OCI-LY1 (cell line): Measurements from ENCODE around the gene SLC31A2.

Experiments used
- H2AFZ ChIP-seq: fragments of 200-600 bp; sonication (generic), shearing (Covaris generic); 2 replicates; pipeline ENCODE4 v1.6.0; 2014; ENCODE audit warnings: antibody characterized with exemption, mild to moderate bottlenecking, low read length
- H3F3A ChIP-seq: fragments of 200-600 bp; sonication (generic), shearing (Covaris generic); 2 replicates; pipeline ENCODE4 v1.6.0; 2014; ENCODE audit warnings: mild to moderate bottlenecking, antibody characterized with exemption, low read length, moderate library complexity; ENCODE audit not compliant: insufficient read depth
- H3K27ac ChIP-seq: fragments of 200-600 bp; sonication (generic); 2 replicates; pipeline ENCODE4 v1.5.1; 2014; ENCODE audit warnings: low read length, mixed run types, mild to moderate bottlenecking, low read depth; ENCODE audit not compliant: poor library complexity, severe bottlenecking
- H3K27me3 ChIP-seq: fragments of 200-600 bp; sonication (generic); 2 replicates; pipeline ENCODE4 v1.6.0; 2014; ENCODE audit warnings: antibody characterized with exemption, mild to moderate bottlenecking, low read length, moderate library complexity; ENCODE audit not compliant: insufficient read depth
- H3K36me3 ChIP-seq: fragments of 200-600 bp; sonication (generic); 2 replicates; pipeline ENCODE4 v1.6.1; 2014; ENCODE audit warnings: mild to moderate bottlenecking, antibody characterized with exemption, low read length, moderate library complexity, mixed read lengths; ENCODE audit not compliant: insufficient read depth
- H3K4me1 ChIP-seq: fragments of 200-600 bp; sonication (generic); 2 replicates; pipeline ENCODE4 v1.5.1; 2014; ENCODE audit warnings: mild to moderate bottlenecking, low read length, moderate library complexity; ENCODE audit not compliant: insufficient read depth, severe bottlenecking
- H3K4me2 ChIP-seq: fragments of 200-600 bp; sonication (generic), shearing (Covaris generic); 2 replicates; pipeline ENCODE4 v1.6.1; 2014; ENCODE audit warnings: low read length
- H3K4me3 ChIP-seq: fragments of 200-600 bp; sonication (generic); 2 replicates; pipeline ENCODE4 v1.5.1; 2014; ENCODE audit warnings: low read length, low read depth, mild to moderate bottlenecking, mixed read lengths; ENCODE audit not compliant: poor library complexity, severe bottlenecking
- H3K79me2 ChIP-seq: fragments of 200-600 bp; shearing (Covaris generic); 2 replicates; pipeline ENCODE4 v1.6.1; 2016; ENCODE audit warnings: mixed run types, low read length, mixed read lengths; ENCODE audit not compliant: insufficient read depth
- H3K9ac ChIP-seq: fragments of 200-600 bp; sonication (generic), shearing (Covaris generic); 2 replicates; pipeline ENCODE4 v1.6.1; 2014; ENCODE audit warnings: mild to moderate bottlenecking, low read length, mixed read lengths
- H3K9me2 ChIP-seq: fragments of 200-600 bp; sonication (generic), shearing (Covaris generic); 2 replicates; pipeline ENCODE4 v1.6.1; 2014; ENCODE audit warnings: low read depth, mild to moderate bottlenecking, low read length, mixed read lengths
- H3K9me3 ChIP-seq: fragments of 200-600 bp; shearing (Covaris generic); 2 replicates; pipeline ENCODE4 v1.6.1; 2014; ENCODE audit warnings: low read length, mixed read lengths
- H4K20me1 ChIP-seq: fragments of 200-600 bp; sonication (generic), shearing (Covaris generic); 2 replicates; pipeline ENCODE4 v1.6.0; 2016; ENCODE audit warnings: mild to moderate bottlenecking, low read length; ENCODE audit not compliant: insufficient read depth
- EZH2 ChIP-seq: fragments of 200-600 bp; sonication (generic), shearing (Covaris generic); IDR thresholded peaks from 2 replicates; pipeline ENCODE4 v1.8.0; 2017; ENCODE audit warnings: borderline replicate concordance, mixed run types, mild to moderate bottlenecking, antibody characterized with exemption, low read length, moderate library complexity, mixed read lengths
- TF ChIP-seq, protein P1 (sequence below): fragments of 200-600 bp; sonication (generic), shearing (Covaris generic); IDR thresholded peaks from 2 replicates; pipeline ENCODE4 v1.5.1; 2017; ENCODE audit warnings: mild to moderate bottlenecking, antibody characterized with exemption, low read length, moderate library complexity, mixed read lengths

The SLC31A2 gene

DNA sequence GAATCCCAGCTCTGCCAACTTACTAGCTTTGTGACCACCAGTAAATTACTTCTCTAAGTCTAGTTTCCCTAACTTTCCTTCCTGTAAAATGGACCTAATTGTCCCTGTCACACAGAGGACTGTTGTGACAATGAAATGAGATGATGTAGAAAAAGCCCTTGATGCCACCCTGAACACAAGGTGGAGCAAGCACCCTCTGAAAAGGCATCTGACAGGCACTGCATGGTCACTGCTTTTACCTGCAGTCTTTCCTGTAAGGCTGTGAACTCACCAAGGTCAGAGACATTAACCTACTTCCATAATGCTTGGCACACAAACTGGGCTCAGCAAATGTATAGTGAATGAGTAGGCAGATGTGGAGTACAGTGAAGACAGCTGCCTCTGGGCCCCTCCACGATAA, 6.1 kb downstream of the SLC31A2 start:
- Histone ChIP-seq H3K79me2 (no peaks in the 10 kb centered on the region), H3K9ac (no peak overlapping the region), H3K9me3 (no peaks in the 10 kb centered on the region), H3F3A (no peaks in the 10 kb centered on the region), H3K36me3 (peaks cover 15% of the 10 kb centered on the region), H3K27me3 (no peaks in the 10 kb centered on the region), H3K4me1 (no peaks in the 10 kb centered on the region), H3K9me2 (no peaks in the 10 kb centered on the region), H4K20me1 (no peaks in the 10 kb centered on the region), H3K27ac (no peak overlapping the region), H3K4me2 (no peak overlapping the region), H2AFZ (no peak overlapping the region), H3K4me3 (no peak overlapping the region)
- no peak for TF ChIP-seq EZH2
- TF ChIP-seq, protein P1, sequence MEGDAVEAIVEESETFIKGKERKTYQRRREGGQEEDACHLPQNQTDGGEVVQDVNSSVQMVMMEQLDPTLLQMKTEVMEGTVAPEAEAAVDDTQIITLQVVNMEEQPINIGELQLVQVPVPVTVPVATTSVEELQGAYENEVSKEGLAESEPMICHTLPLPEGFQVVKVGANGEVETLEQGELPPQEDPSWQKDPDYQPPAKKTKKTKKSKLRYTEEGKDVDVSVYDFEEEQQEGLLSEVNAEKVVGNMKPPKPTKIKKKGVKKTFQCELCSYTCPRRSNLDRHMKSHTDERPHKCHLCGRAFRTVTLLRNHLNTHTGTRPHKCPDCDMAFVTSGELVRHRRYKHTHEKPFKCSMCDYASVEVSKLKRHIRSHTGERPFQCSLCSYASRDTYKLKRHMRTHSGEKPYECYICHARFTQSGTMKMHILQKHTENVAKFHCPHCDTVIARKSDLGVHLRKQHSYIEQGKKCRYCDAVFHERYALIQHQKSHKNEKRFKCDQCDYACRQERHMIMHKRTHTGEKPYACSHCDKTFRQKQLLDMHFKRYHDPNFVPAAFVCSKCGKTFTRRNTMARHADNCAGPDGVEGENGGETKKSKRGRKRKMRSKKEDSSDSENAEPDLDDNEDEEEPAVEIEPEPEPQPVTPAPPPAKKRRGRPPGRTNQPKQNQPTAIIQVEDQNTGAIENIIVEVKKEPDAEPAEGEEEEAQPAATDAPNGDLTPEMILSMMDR: peak; percentile 40; the same call in 1 of the 2 replicates

DNA sequence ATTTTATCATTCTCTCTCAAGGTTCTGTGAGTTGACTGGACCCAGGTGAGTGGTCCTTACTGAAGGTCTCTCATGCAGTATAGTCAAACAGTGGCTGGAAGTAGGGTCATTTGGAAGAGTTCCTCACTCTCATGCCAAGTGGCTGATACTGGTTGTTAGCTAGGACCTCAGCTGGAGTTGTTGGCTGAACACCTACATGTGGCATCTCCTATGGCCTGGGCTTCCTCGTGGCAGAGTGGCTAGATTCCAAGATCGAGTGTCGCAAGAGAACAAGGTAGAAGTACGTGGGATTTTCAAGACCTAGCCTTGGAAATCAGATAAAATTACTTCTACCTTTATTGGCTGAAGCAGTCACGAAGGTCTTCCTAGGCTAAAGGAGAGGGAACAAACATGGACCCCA, 7.6 kb downstream of the SLC31A2 start:
- Histone ChIP-seq H3K4me1 (no peaks in the 10 kb centered on the region), H3K4me2 (no peak overlapping the region), H3K27ac (no peak overlapping the region), H3K9me2 (no peaks in the 10 kb centered on the region), H3K9me3 (no peaks in the 10 kb centered on the region), H3F3A (no peaks in the 10 kb centered on the region), H3K27me3 (no peaks in the 10 kb centered on the region), H3K79me2 (no peaks in the 10 kb centered on the region), H2AFZ (no peak overlapping the region), H3K36me3 (peaks cover 29% of the 10 kb centered on the region), H3K9ac (no peak overlapping the region), H4K20me1 (no peaks in the 10 kb centered on the region), H3K4me3 (no peak overlapping the region)
- no peak for TF ChIP-seq EZH2
- TF ChIP-seq, protein P1: no peak

DNA sequence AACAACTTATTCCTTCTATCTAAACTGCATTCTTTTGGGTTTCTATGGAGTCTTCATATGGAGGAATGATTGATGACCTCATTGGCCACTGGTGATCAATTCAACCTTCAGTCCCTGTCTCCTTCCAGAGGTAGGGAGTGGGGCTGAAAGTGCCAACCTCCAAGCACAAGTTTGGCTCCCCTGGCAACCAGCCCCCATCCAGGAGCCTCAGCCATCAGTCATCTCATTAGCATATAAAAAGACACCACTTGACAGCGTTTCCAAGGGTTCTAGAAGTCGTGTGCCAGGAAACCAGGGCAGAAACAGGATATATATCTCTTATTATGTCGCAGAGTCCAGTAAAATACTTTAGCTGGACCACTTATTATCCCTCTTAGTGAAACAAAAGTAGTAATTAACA, 9.8 kb downstream of the SLC31A2 start:
- Histone ChIP-seq H3K9ac (no peak overlapping the region), H3K4me3 (no peak overlapping the region), H3K27me3 (no peaks in the 10 kb centered on the region), H2AFZ (no peak overlapping the region), H4K20me1 (no peaks in the 10 kb centered on the region), H3K36me3 (peaks cover 47% of the 10 kb centered on the region), H3K4me2 (no peak overlapping the region), H3K4me1 (no peaks in the 10 kb centered on the region), H3F3A (no peaks in the 10 kb centered on the region), H3K79me2 (no peaks in the 10 kb centered on the region), H3K27ac (no peak overlapping the region), H3K9me2 (no peaks in the 10 kb centered on the region), H3K9me3 (no peaks in the 10 kb centered on the region)
- TF ChIP-seq, protein P1: no peak
- no peak for TF ChIP-seq EZH2
